ENCODE results near the gene MAML2. TPM values are rescaled to one million over a fixed set of nuclear protein-coding genes. Genes with fewer than 3 reads are reported as not detected.

MAML2 gene
- total and polyA plus RNA-seq, 2 experiments from 2014 or later: 2.0 to 7.1 TPM

GRCh38 chr11:96215110-96215782, 127.7 kb downstream of the MAML2 start (continued):
- TF ChIP-seq, protein P1, sequence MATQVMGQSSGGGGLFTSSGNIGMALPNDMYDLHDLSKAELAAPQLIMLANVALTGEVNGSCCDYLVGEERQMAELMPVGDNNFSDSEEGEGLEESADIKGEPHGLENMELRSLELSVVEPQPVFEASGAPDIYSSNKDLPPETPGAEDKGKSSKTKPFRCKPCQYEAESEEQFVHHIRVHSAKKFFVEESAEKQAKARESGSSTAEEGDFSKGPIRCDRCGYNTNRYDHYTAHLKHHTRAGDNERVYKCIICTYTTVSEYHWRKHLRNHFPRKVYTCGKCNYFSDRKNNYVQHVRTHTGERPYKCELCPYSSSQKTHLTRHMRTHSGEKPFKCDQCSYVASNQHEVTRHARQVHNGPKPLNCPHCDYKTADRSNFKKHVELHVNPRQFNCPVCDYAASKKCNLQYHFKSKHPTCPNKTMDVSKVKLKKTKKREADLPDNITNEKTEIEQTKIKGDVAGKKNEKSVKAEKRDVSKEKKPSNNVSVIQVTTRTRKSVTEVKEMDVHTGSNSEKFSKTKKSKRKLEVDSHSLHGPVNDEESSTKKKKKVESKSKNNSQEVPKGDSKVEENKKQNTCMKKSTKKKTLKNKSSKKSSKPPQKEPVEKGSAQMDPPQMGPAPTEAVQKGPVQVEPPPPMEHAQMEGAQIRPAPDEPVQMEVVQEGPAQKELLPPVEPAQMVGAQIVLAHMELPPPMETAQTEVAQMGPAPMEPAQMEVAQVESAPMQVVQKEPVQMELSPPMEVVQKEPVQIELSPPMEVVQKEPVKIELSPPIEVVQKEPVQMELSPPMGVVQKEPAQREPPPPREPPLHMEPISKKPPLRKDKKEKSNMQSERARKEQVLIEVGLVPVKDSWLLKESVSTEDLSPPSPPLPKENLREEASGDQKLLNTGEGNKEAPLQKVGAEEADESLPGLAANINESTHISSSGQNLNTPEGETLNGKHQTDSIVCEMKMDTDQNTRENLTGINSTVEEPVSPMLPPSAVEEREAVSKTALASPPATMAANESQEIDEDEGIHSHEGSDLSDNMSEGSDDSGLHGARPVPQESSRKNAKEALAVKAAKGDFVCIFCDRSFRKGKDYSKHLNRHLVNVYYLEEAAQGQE (IDR thresholded peaks at IDR 0.05; ENCODE audit: unreplicated experiment): no peak
- TF ChIP-seq CREB1 (CRISPR knock-in tag; IDR thresholded peaks at IDR 0.05; ENCODE audit: low read depth): no peak
- TF ChIP-seq POLR2AphosphoS5 (IDR thresholded peaks at IDR 0.05; ENCODE audit: low read depth): no peak
- TF ChIP-seq ZNF462 (CRISPR knock-in tag; IDR thresholded peaks at IDR 0.05): no peak
- TF ChIP-seq EZH2phosphoT487 (IDR thresholded peaks at IDR 0.05; ENCODE audit: unreplicated experiment): no peak

DNA sequence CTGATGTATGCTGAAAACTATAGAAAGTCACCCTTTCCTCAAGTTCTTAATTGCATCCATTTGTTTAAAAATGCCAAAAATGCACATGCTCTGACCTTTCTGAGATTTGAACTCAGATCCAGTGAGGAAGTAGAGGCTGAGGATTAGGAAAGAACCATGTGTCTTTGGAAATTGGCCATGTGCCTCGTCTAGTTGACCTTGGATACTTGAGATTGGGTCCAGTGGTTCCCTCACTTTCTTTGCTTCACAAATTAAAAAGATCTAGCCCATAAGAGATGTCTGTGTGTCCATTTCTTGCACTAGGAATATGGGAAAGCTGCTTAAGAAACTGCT, 128.3 kb downstream of the MAML2 start:
- Histone ChIP-seq H3K79me2 (replicated peaks; ENCODE audit: insufficient read depth) (no peaks in the 10 kb centered on the region), H3K36me3 (ENCODE audit: insufficient read depth) (no peaks in the 10 kb centered on the region), H4K20me1 (replicated peaks; ENCODE audit: insufficient read depth) (no peaks in the 10 kb centered on the region), H3K9me2 (ENCODE audit: insufficient read depth) (peaks cover 8% of the 10 kb centered on the region), H3K27ac (ENCODE audit: low read depth) (no peak overlapping the region), H3K4me1 (ENCODE audit: insufficient read depth) (peaks cover 13% of the 10 kb centered on the region), H3K27me3 (ENCODE audit: insufficient read depth) (no peaks in the 10 kb centered on the region), H3F3A (replicated peaks; ENCODE audit: low read depth) (no peaks in the 10 kb centered on the region), H3K4me2 (no peak overlapping the region), H3K4me3 (no peak overlapping the region), H2AFZ (no peak overlapping the region)
- no peaks in the 10 kb centered on the region for H3K9me3 Mint-ChIP-seq
- peaks cover 30% of the 10 kb centered on the region for H3K4me1 Mint-ChIP-seq
- H3K27me3 Mint-ChIP-seq (ENCODE audit: insufficient read depth, low read depth, poor library complexity): no peaks in the 10 kb centered on the region
- DNase-seq (ENCODE audit: low spot score): no peak
- no peak for ATAC-seq
- no peak overlapping the region for H3K4me3 Mint-ChIP-seq
- no peaks in the 10 kb centered on the region for H3K36me3 Mint-ChIP-seq (ENCODE audit: low read depth)
- no peak overlapping the region for H3K27ac Mint-ChIP-seq
- TF ChIP-seq, protein P2, sequence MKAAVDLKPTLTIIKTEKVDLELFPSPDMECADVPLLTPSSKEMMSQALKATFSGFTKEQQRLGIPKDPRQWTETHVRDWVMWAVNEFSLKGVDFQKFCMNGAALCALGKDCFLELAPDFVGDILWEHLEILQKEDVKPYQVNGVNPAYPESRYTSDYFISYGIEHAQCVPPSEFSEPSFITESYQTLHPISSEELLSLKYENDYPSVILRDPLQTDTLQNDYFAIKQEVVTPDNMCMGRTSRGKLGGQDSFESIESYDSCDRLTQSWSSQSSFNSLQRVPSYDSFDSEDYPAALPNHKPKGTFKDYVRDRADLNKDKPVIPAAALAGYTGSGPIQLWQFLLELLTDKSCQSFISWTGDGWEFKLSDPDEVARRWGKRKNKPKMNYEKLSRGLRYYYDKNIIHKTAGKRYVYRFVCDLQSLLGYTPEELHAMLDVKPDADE (IDR thresholded peaks at IDR 0.05): no peak
- no peak for TF ChIP-seq EZH2 (IDR thresholded peaks at IDR 0.05; ENCODE audit: low read depth, unreplicated experiment)
- no peak for TF ChIP-seq ZNF114 (CRISPR knock-in tag; IDR thresholded peaks at IDR 0.05)
- TF ChIP-seq POLR2AphosphoS5 (IDR thresholded peaks at IDR 0.05; ENCODE audit: low read depth): no peak
- TF ChIP-seq CTCF (conservative IDR thresholded peaks at IDR 0.05; ENCODE audit: low read depth in 2 of 2): no peak
- TF ChIP-seq ZNF331 (CRISPR knock-in tag; IDR thresholded peaks at IDR 0.05; ENCODE audit: low read depth): no peak
- no peak for TF ChIP-seq CREB1 (CRISPR knock-in tag; IDR thresholded peaks at IDR 0.05; ENCODE audit: low read depth)
- TF ChIP-seq NANOG (IDR thresholded peaks at IDR 0.05; ENCODE audit: borderline replicate concordance): no peak

Measured in GM23338 (cell line).